HG03460 (cell line): ENCODE results near the gene ZDHHC23.

Source experiments
- ATAC-seq: cut with Tn5 transposase; IDR thresholded peaks from one replicate; pipeline ENCODE4 v1.9.1; 2021; ENCODE audit not compliant: unreplicated experiment

The ZDHHC23 gene

DNA sequence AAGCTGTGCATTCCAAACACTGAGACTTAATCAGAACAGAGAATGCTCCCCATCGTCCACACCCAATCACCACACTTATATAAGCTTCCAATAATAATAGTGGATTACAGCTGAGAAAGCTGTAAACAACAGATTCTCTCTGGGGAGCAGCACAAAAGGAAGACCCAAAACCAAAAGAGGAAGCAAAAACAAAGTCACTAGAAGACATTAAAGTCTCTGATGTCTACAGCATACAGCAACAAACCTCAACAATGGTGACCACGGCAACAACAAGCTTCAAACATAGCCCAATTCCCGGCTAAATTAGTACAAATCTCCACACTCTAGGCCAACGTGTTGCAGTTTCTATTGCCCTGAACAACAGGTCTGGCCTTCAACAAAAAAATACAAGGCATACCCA, 37.7 kb downstream of the ZDHHC23 start:
- no peak for ATAC-seq

DNA sequence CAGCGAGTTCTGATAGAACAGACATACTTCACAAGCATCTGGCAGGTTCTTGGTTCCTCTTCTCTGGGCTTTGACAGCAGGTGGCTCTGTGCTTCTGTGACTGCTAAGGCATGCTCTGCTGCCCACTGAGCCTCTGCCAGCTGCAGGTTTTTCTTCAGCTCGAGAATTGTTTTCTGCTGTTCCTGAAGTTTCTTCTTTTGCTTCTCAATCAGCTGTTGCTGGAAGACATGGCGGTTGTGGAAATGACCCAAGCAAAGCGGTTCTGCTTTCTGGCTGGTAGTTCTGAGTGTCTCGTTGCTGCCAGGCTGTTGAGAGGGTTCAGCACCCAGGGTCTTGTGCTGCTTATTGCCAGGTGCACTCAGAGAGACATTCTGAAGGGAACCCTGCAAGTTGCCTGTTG, 57.7 kb downstream of the ZDHHC23 start:
- ATAC-seq = peak; percentile 99

DNA sequence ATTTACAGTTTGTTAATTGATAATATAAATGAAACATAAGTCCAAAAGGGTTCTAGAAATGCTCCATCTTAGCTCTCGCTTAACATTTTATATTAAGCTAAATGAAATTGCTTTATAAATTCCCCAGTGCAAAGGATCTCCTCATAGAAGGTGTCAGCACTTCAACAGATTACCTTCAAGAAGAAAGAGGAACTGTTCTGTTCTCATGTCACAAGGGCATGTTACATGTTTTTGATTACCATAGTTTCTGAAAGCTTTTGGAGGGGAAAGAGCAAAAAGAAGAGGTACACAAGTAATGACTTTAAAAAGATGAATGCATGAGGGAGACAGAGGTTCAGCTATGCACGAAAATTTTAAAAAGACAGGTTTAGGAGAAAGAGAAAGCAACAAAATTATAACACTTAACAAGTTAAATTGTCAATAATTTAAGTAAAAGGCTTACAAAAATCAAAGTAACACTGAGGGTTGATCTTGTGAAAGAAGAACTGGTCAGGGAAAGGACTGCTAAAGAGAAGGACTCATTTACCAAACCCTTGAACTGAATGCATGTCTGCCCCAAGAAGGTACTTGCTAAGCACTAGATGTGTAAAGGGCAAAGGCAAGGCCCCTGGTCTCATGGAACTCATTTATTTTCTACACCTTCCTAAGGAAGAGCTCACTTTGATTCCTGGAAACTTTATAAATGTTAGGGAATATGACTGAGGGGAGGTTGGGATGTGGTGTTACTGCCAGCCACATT, 63.4 kb downstream of the ZDHHC23 start:
- peak; percentile 67 for ATAC-seq
